ENCODE measurements around the gene FOXN3.

GRCh38 chr14:89236851-89237250 is 180.2 kb downstream of the FOXN3 start:
- TF ChIP-seq CTCF (IDR thresholded peaks at IDR 0.05; ENCODE audit: extremely low read depth in 1 of 2, insufficient read depth in 1 of 2, low read depth in 1 of 2, low read length in 2 of 2) (no peak), JUN (IDR thresholded peaks at IDR 0.05; ENCODE audit: borderline replicate concordance, insufficient read depth, insufficient read length, low read depth) (no peak), POLR2A (IDR thresholded peaks at IDR 0.05; ENCODE audit: low read depth, low read length) (no peak), POLR2AphosphoS5 (IDR thresholded peaks at IDR 0.05; ENCODE audit: insufficient read depth, low read depth, low read length) (no peak), EZH2 (IDR thresholded peaks at IDR 0.05; ENCODE audit: borderline replicate concordance, low read depth, low read length, severe bottlenecking) (no peak), MAX (IDR thresholded peaks at IDR 0.05; ENCODE audit: insufficient read depth, insufficient read length) (no peak)
